GM23338 (cell line): Measurements from ENCODE around the gene NUCB1. TPM values are rescaled to one million over a fixed set of nuclear protein-coding genes. Genes with fewer than 3 reads are reported as not detected.
"Not testable (repeated sequence)": the region's sequence is repeated elsewhere in the genome, so short reads cannot be mapped to it uniquely, and the experiment has no call there.

Experiments
- ATAC-seq: fragments of 200-7000 bp; cut with Tn5 transposase; 3 replicates; pipeline ENCODE4 v1.9.1; 2020
- DNase-seq: peaks from one replicate; pipeline ENCODE4 v3.0.0-alpha.2; 2015; ENCODE audit warnings: low spot score
- H2AFZ ChIP-seq: fragments of 200-600 bp; sonication (generic); 2 replicates; pipeline ENCODE4 v1.8.0; 2016; ENCODE audit warnings: antibody characterized with exemption, mild to moderate bottlenecking, moderate library complexity
- H3F3A ChIP-seq: fragments of 200-600 bp; sonication (generic); replicated peaks from 2 replicates; pipeline ENCODE4 v1.8.0; 2017; ENCODE audit warnings: antibody characterized with exemption, mixed run types, low read depth
- H3K27ac ChIP-seq: fragments of 200-600 bp; sonication (generic); 2 replicates; pipeline ENCODE4 v1.6.1; 2016; ENCODE audit warnings: low read depth
- H3K27me3 ChIP-seq: fragments of 200-600 bp; sonication (generic); 2 replicates; pipeline ENCODE4 v1.8.0; 2016; ENCODE audit warnings: mild to moderate bottlenecking, mixed run types, moderate library complexity; ENCODE audit not compliant: insufficient read depth
- H3K36me3 ChIP-seq: fragments of 200-600 bp; sonication (generic); 2 replicates; pipeline ENCODE4 v1.8.0; 2016; ENCODE audit warnings: mild to moderate bottlenecking; ENCODE audit not compliant: insufficient read depth
- H3K4me1 ChIP-seq: fragments of 200-600 bp; sonication (generic); 2 replicates; pipeline ENCODE4 v1.8.0; 2016; ENCODE audit warnings: mild to moderate bottlenecking, moderate library complexity; ENCODE audit not compliant: insufficient read depth
- H3K4me2 ChIP-seq: fragments of 200-600 bp; sonication (generic); 2 replicates; pipeline ENCODE4 v1.7.1; 2017; ENCODE audit warnings: mixed run types
- H3K4me3 ChIP-seq: fragments of 200-600 bp; sonication (generic); 2 replicates; pipeline ENCODE4 v1.6.1; 2016; ENCODE audit warnings: mixed run types
- H3K79me2 ChIP-seq: fragments of 200-600 bp; sonication (generic); replicated peaks from 2 replicates; pipeline ENCODE4 v1.8.0; 2017; ENCODE audit warnings: mild to moderate bottlenecking; ENCODE audit not compliant: insufficient read depth
- H3K9me2 ChIP-seq: fragments of 200-600 bp; sonication (generic); 2 replicates; pipeline ENCODE4 v1.8.0; 2017; ENCODE audit not compliant: insufficient read depth
- H4K20me1 ChIP-seq: fragments of 200-600 bp; sonication (generic); replicated peaks from 2 replicates; pipeline ENCODE4 v1.8.0; 2017; ENCODE audit warnings: mild to moderate bottlenecking; ENCODE audit not compliant: insufficient read depth
- H3K27ac Mint-ChIP-seq: 2 replicates; pipeline ENCODE4 v1.8.0; 2020; ENCODE audit warnings: inconsistent platforms, mild to moderate bottlenecking, moderate library complexity, mixed read lengths
- H3K27me3 Mint-ChIP-seq: 3 replicates; pipeline ENCODE4 v1.8.0; 2022; ENCODE audit warnings: low read depth, mild to moderate bottlenecking, moderate library complexity, mixed read lengths, inconsistent platforms; ENCODE audit not compliant: insufficient read depth, poor library complexity
- H3K36me3 Mint-ChIP-seq: 3 replicates; pipeline ENCODE4 v1.8.0; 2021; ENCODE audit warnings: low read depth, mild to moderate bottlenecking, inconsistent platforms, moderate library complexity, mixed read lengths
- H3K4me1 Mint-ChIP-seq: 3 replicates; pipeline ENCODE4 v1.8.0; 2020; ENCODE audit warnings: mild to moderate bottlenecking, inconsistent platforms, mixed read lengths
- H3K4me3 Mint-ChIP-seq: 3 replicates; pipeline ENCODE4 v1.8.0; 2021; ENCODE audit warnings: moderate library complexity, mild to moderate bottlenecking, inconsistent platforms, mixed read lengths
- H3K9me3 Mint-ChIP-seq: 3 replicates; pipeline ENCODE4 v1.8.0; 2020; ENCODE audit warnings: moderate library complexity, mild to moderate bottlenecking, inconsistent platforms, mixed read lengths
- CREB1 ChIP-seq: fragments of 250-450 bp; sonication (Bioruptor Pico); IDR thresholded peaks from 2 replicates; pipeline ENCODE4 v1.5.0; 2020; ENCODE audit warnings: low read depth, mild to moderate bottlenecking, moderate library complexity
- CTCF ChIP-seq, 2 experiments: fragments of 200-600 bp in 1 of 2; sonication (generic) in 1 of 2; conservative IDR thresholded peaks; 2 replicates each; pipeline versions ENCODE4 v1.5.1 to v1.6.1; 2016 to 2017; ENCODE audit warnings: antibody characterized with exemption in 2 of 2, low read depth in 2 of 2, mild to moderate bottlenecking in 2 of 2, moderate library complexity in 1 of 2
- ETS1 ChIP-seq: IDR thresholded peaks from 2 replicates; pipeline ENCODE4 v1.6.1; 2016; ENCODE audit warnings: antibody characterized with exemption
- NANOG ChIP-seq: IDR thresholded peaks from 2 replicates; pipeline ENCODE4 v1.6.1; 2016; ENCODE audit warnings: antibody characterized with exemption, borderline replicate concordance
- POLR2AphosphoS5 ChIP-seq: IDR thresholded peaks from 2 replicates; pipeline ENCODE4 v1.6.1; 2016; ENCODE audit warnings: antibody characterized with exemption, low read depth
- REST ChIP-seq: IDR thresholded peaks from one replicate; pipeline ENCODE4 v1.6.1; 2018; ENCODE audit warnings: antibody characterized with exemption; ENCODE audit not compliant: unreplicated experiment
- STAT1 ChIP-seq: IDR thresholded peaks from one replicate; pipeline ENCODE4 v1.6.1; 2016; ENCODE audit warnings: antibody characterized with exemption; ENCODE audit not compliant: unreplicated experiment
- polyA plus RNA-seq: library from polyadenylated mRNA; unstranded; fragments of >200 nt; fragmentation: Nextera tagmentation; extraction: Ambion mirVana; gene quantifications from 2 replicates; pipeline ENCODE4 v1.2.1, GENCODE V29; 2016
- total RNA-seq: library from RNA; depleted of rRNA; stranded (reverse); fragments of >200 nt; shearing (Covaris generic); gene quantifications from 2 replicates; pipeline ENCODE4 v1.2.3, GENCODE V29; 2014

Gene NUCB1
- total and polyA plus RNA-seq, 2 experiments from 2014 or later: 57.1 to 163 TPM

- no peak for TF ChIP-seq CTCF (conservative IDR thresholded peaks at IDR 0.05; ENCODE audit: low read depth in 2 of 2)
- TF ChIP-seq REST: no peak
- no peak for TF ChIP-seq NANOG
- no peak for TF ChIP-seq STAT1
These were observed 30.1 kb upstream of the NUCB1 start (continued) for GRCh38 chr19:48870048-48870447.

- not testable (repeated sequence) for H3K9me3 Mint-ChIP-seq, H2AFZ ChIP-seq, H3K4me2 ChIP-seq, H3K9me2 ChIP-seq, H3K27ac ChIP-seq, H3K27me3 ChIP-seq, H3K4me3 ChIP-seq, ATAC-seq, DNase-seq
- Histone ChIP-seq H3K79me2 (peaks cover 21% of the 10 kb centered on the region), H3F3A (peaks cover 15% of the 10 kb centered on the region), H3K36me3 (peaks cover 12% of the 10 kb centered on the region), H3K4me1 (peaks cover 12% of the 10 kb centered on the region), H4K20me1 (peaks cover 17% of the 10 kb centered on the region)
- Mint-ChIP-seq H3K36me3 (peaks cover 35% of the 10 kb centered on the region), H3K27me3 (peaks cover 11% of the 10 kb centered on the region), H3K27ac (peak overlapping the region; percentile 100), H3K4me3 (peak overlapping the region; percentile 99), H3K4me1 (peaks cover 39% of the 10 kb centered on the region)
These were observed 28.5 kb upstream of the NUCB1 start for GRCh38 chr19:48871471-48872181.

GRCh38 chr19:48872182-48872883 is 27.8 kb upstream of the NUCB1 start, which contains the start of gene PPP1R15A:
Gene PPP1R15A (plus strand): TSS chr19:48872421. CDS start chr19:48873234, 813 bp downstream.
- Histone ChIP-seq H4K20me1 (peaks cover 17% of the 10 kb centered on the region), H2AFZ (no peak within 1 kb of the TSS), H3K36me3 (peaks cover 12% of the 10 kb centered on the region), H3K9me2 (no peaks in the 10 kb centered on the region), H3F3A (peaks cover 15% of the 10 kb centered on the region), H3K79me2 (peaks cover 21% of the 10 kb centered on the region), H3K27ac (peak within 1 kb of the TSS; percentile 94), H3K27me3 (no peaks in the 10 kb centered on the region), H3K4me2 (peak within 1 kb of the TSS; percentile 81), H3K4me1 (peaks cover 12% of the 10 kb centered on the region), H3K4me3 (peak within 1 kb of the TSS; percentile 76)
- H3K4me1 Mint-ChIP-seq: peaks cover 33% of the 10 kb centered on the region
- H3K36me3 Mint-ChIP-seq: peaks cover 35% of the 10 kb centered on the region
- H3K27ac Mint-ChIP-seq: peak within 1 kb of the TSS; percentile 100
- DNase-seq (peak; percentile 98), ATAC-seq (peak; percentile 62)
- peaks cover 4% of the 10 kb centered on the region; the same call in 1 of the 3 replicates for H3K9me3 Mint-ChIP-seq
- peaks cover 11% of the 10 kb centered on the region for H3K27me3 Mint-ChIP-seq
- peak within 1 kb of the TSS; percentile 99 for H3K4me3 Mint-ChIP-seq
- TF ChIP-seq REST (no peak), ETS1 (peak; percentile 13; the same call in 1 of the 2 replicates), CREB1 (CRISPR knock-in tag) (peak; percentile 98), NANOG (no peak), POLR2AphosphoS5 (peak; percentile 100)
